Lower lobe of right lung (tissue), 2 donors: ENCODE results near the gene ELFN2. TPM values are rescaled to one million over a fixed set of nuclear protein-coding genes. Genes with fewer than 3 reads are reported as not detected.

Experiments used
- ATAC-seq, 2 donors: fragments of 200-7000 bp; cut with Tn5 transposase; one replicate each; pipeline ENCODE4 v1.9.1; 2020 to 2022; ENCODE audit warnings: mild to moderate bottlenecking in 2 of 2, moderate library complexity in 2 of 2
- DNase-seq: peaks from one replicate; pipeline ENCODE4 v3.0.0-alpha.2; 2020
- H3K27ac ChIP-seq: fragments of 200-600 bp; one replicate; pipeline ENCODE4 v1.8.0; 2022
- H3K27me3 ChIP-seq: fragments of 200-600 bp; one replicate; pipeline ENCODE4 v1.8.0; 2022; ENCODE audit warnings: low read depth
- H3K36me3 ChIP-seq: fragments of 200-600 bp; one replicate; pipeline ENCODE4 v1.8.0; 2022; ENCODE audit warnings: mild to moderate bottlenecking
- H3K4me1 ChIP-seq: fragments of 200-600 bp; one replicate; pipeline ENCODE4 v1.8.0; 2022
- H3K4me3 ChIP-seq: fragments of 200-600 bp; one replicate; pipeline ENCODE4 v1.8.0; 2022; ENCODE audit warnings: mild to moderate bottlenecking
- H3K9me3 ChIP-seq: fragments of 200-600 bp; one replicate; pipeline ENCODE4 v1.8.0; 2022
- CTCF ChIP-seq: fragments of 200-600 bp; IDR thresholded peaks from one replicate; pipeline ENCODE4 v1.8.0; 2022; ENCODE audit warnings: antibody characterized with exemption, mild to moderate bottlenecking
- intact Hi-C: fragments of 100-400 bp; cut with DNase I; formaldehyde crosslinking; loops from one replicate; pipeline ENCODE4 v1.11.0; 2022
- total RNA-seq: library from RNA; stranded (reverse); fragmentation: NEBNext Ultra II Directional; extraction: Animal tissue kit (Norgen Biotek cat#: 25700); gene quantifications from one replicate; pipeline ENCODE4 v1.2.1, GENCODE V29; 2021
- donor health status: DM: no; HTN: yes; CAD: no; lungs with severe emphysema.

Gene ELFN2
- total RNA-seq, 1 donor from 2014 or later = 0.89 TPM

DNA sequence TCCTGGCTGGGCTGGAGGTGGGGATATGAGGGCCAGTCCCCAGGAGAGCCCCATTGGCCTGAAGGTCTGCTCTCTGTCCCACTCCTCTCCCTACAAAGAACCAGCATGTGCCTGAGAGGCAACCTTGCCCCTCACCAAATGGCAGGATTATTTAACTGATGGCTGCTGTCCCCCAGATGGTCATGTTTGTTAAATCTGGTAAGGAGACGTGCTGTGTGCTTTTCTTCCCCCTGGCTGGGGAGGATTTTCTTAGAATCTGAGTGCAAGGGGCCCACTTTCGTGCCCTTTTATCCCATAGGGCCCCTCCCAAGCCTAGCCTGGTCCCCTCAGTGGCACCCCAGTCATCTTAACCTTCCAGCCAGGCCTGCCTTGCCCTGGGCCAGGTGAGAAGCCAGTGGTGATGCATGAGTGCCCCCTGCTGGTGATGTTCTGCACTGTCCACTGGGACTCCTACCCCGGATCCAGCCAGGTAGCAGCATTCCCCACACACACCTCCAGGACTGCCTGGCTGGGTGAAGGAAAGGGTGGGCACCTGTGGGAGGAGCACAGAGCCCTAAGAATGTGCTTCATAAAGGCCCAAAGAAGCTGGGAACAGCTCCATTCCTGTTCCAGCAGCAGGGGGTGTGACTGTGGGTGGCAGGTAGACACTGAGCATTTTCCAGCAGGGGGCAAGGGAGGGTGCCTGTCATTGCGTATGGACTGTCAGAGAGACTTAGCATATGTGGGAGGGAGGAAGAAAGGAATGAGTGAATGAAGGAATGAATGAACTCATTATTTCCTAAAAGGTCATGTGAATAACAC is 30.0 kb upstream of the ELFN2 start:
- no peak overlapping the region for H3K4me3 ChIP-seq
- DNase-seq (peak; percentile 79), ATAC-seq (peak; percentile 84 to 88)
- peak; percentile 90 for TF ChIP-seq CTCF
- no peaks in the 10 kb centered on the region for H3K27me3 ChIP-seq
- H3K4me1 ChIP-seq = peaks cover 8% of the 10 kb centered on the region
- H3K27ac ChIP-seq = no peak overlapping the region
- no peaks in the 10 kb centered on the region for H3K36me3 ChIP-seq
- H3K9me3 ChIP-seq = no peaks in the 10 kb centered on the region
- intact Hi-C loops = no loop called here

- intact Hi-C loops = no loop called here
- DNase-seq (no peak), ATAC-seq (no peak)
- Histone ChIP-seq H3K36me3 (no peaks in the 10 kb centered on the region), H3K4me3 (no peak overlapping the region), H3K27ac (no peak overlapping the region), H3K9me3 (no peaks in the 10 kb centered on the region), H3K27me3 (no peaks in the 10 kb centered on the region), H3K4me1 (peaks cover 8% of the 10 kb centered on the region)
- TF ChIP-seq CTCF = no peak
These were observed 29.1 kb upstream of the ELFN2 start for GRCh38 chr22:37456346-37456745.

GRCh38 chr22:37455896-37456295 is 28.6 kb upstream of the ELFN2 start:
- Histone ChIP-seq H3K27me3 (no peaks in the 10 kb centered on the region), H3K4me3 (no peak overlapping the region), H3K9me3 (no peaks in the 10 kb centered on the region), H3K4me1 (peaks cover 8% of the 10 kb centered on the region), H3K27ac (no peak overlapping the region), H3K36me3 (no peaks in the 10 kb centered on the region)
- intact Hi-C loops = no loop called here
- DNase-seq (no peak), ATAC-seq (no peak)
- no peak for TF ChIP-seq CTCF

DNA sequence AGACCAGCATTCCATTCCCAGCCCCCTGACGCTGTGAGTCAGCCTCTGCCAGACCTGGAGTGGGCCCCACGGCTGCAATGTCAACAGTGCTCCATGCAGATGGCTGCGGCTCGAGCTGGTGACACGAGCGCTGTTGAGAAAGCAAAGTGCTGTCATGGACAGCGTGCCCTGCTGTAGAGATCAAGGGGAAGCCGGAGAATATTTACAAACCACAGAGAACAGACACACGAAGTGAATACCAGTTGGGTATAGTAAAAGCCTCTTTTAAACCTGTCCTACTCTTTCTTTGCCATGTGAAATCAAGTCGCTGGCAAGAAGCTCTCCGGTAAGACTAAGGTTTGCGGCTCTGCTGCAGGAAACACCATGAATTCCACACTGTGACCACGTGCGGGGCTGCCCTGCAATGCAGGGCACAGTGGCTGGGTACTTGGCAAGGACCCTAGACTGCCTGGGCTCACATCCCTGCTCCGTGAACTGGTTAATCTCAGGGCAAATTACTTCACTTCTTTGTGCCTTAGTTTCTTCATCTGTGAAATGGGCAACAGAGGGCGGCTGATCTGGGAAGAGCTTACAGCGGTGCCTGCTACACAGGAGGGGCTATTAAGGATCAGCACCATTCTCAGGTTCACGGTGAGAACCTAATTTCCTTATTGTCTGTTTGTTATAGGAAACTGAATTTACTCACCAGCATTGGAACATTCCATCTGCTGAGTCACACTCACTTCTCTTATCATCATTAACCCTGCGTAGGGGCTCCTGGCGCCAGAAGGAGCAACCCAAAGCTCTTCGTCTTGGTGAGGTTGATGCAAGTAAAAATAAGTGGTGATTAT is 27.8 kb upstream of the ELFN2 start:
- intact Hi-C loops = no loop called here
- no peaks in the 10 kb centered on the region for H3K27me3 ChIP-seq
- H3K9me3 ChIP-seq = no peaks in the 10 kb centered on the region
- no peak overlapping the region for H3K27ac ChIP-seq
- no peak for TF ChIP-seq CTCF
- H3K36me3 ChIP-seq = no peaks in the 10 kb centered on the region
- H3K4me3 ChIP-seq = no peak overlapping the region
- ATAC-seq = peak; percentile 74 to 84
- DNase-seq = peak; percentile 59
- peaks cover 8% of the 10 kb centered on the region for H3K4me1 ChIP-seq

GRCh38 chr22:37453696-37454095 is 26.4 kb upstream of the ELFN2 start:
- Histone ChIP-seq H3K4me1 (peaks cover 8% of the 10 kb centered on the region), H3K9me3 (no peaks in the 10 kb centered on the region), H3K27ac (no peak overlapping the region), H3K27me3 (peaks cover 8% of the 10 kb centered on the region), H3K4me3 (no peak overlapping the region), H3K36me3 (no peaks in the 10 kb centered on the region)
- no peak for DNase-seq
- intact Hi-C loops = no loop called here
- no peak for TF ChIP-seq CTCF
- no peak for ATAC-seq
